Muscle layer of colon (tissue), 2 donors: ENCODE measurements around the gene SLC2A13.
"Not testable (repeated sequence)": the region's sequence is repeated elsewhere in the genome, so short reads cannot be mapped to it uniquely, and the experiment has no call there.

Experiments
- H3K27ac ChIP-seq: one replicate; pipeline ENCODE4 v1.7.0; 2013; ENCODE audit warnings: low read depth, mild to moderate bottlenecking, low read length, moderate library complexity
- H3K27me3 ChIP-seq, 2 donors: one replicate each; pipeline ENCODE4 v1.7.0; 2013; ENCODE audit warnings: low read length in 2 of 2, mild to moderate bottlenecking in 2 of 2; ENCODE audit not compliant: insufficient read depth in 2 of 2, control insufficient read depth in 1 of 2
- H3K36me3 ChIP-seq: one replicate; pipeline ENCODE4 v1.7.0; 2013; ENCODE audit warnings: mild to moderate bottlenecking, low read length; ENCODE audit not compliant: insufficient read depth
- H3K4me1 ChIP-seq: one replicate; pipeline ENCODE4 v1.7.0; 2013; ENCODE audit warnings: mild to moderate bottlenecking, low read length; ENCODE audit not compliant: insufficient read depth
- H3K4me3 ChIP-seq, 2 donors: one replicate each; pipeline ENCODE4 v1.7.0; 2013; ENCODE audit warnings: low read length in 2 of 2, low read depth in 1 of 2, mild to moderate bottlenecking in 1 of 2, moderate library complexity in 1 of 2
- H3K9ac ChIP-seq: one replicate; pipeline ENCODE4 v1.7.0; 2013; ENCODE audit warnings: low read length
- H3K9me3 ChIP-seq: one replicate; pipeline ENCODE4 v1.7.0; 2013; ENCODE audit warnings: mild to moderate bottlenecking, low read length
- donor health status: abdominal sarcoma.
- donor health status: Adenocarcinoma of cecum.

Gene SLC2A13

DNA sequence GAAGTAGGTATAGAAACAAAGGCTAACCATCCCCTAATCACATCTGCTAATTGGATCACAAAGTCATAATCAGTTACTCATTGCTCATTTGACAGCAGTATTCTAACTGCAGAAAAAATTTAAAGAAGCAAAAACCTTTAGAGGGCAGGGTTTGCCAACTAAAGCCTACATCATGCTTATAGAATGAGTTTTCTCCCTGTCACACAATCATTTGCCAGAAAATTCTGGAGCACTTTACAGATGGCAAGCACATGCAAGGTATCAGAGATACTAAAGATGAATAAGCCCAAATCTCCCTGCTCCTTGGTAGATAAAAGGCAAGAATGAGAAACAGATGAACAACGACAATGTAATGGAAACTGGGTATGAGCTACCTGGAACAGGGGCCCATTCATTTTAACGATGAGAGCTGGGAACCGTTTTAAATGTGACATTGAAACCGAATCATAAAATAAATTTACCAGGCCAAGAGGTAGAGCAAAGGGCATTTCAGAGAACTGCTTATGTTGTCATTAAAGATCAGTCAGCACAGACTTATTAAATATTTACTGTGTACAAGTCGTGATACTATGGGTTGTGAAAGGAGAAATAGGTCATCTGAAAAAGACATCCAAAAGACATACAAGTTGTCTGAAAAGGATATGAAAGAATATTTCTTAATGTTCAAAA, 274.9 kb downstream of the SLC2A13 start:
- no peaks in the 10 kb centered on the region for H3K9me3 ChIP-seq

GRCh38 chr12:39830171-39830570, 275.7 kb downstream of the SLC2A13 start:
- no peak overlapping the region for H3K9ac ChIP-seq
- H3K4me3 ChIP-seq = no peak overlapping the region
- no peaks in the 10 kb centered on the region for H3K4me1 ChIP-seq
- H3K36me3 ChIP-seq = no peaks in the 10 kb centered on the region
- H3K27ac ChIP-seq = no peak overlapping the region
- H3K9me3 ChIP-seq = no peaks in the 10 kb centered on the region
- H3K27me3 ChIP-seq = no peaks in the 10 kb centered on the region

More for the DNA sequence above, 274.9 kb downstream of the SLC2A13 start:
- Histone ChIP-seq H3K27me3 (no peaks in the 10 kb centered on the region), H3K9ac (no peak overlapping the region), H3K27ac (no peak overlapping the region), H3K36me3 (no peaks in the 10 kb centered on the region), H3K4me3 (no peak overlapping the region), H3K4me1 (no peaks in the 10 kb centered on the region)

GRCh38 chr12:39824505-39825212, 281.2 kb downstream of the SLC2A13 start:
- Histone ChIP-seq H3K4me1 (no peaks in the 10 kb centered on the region), H3K36me3 (no peaks in the 10 kb centered on the region), H3K27ac (no peak overlapping the region), H3K9me3 (no peaks in the 10 kb centered on the region), H3K4me3 (no peak overlapping the region), H3K27me3 (no peaks in the 10 kb centered on the region), H3K9ac (no peak overlapping the region)

DNA sequence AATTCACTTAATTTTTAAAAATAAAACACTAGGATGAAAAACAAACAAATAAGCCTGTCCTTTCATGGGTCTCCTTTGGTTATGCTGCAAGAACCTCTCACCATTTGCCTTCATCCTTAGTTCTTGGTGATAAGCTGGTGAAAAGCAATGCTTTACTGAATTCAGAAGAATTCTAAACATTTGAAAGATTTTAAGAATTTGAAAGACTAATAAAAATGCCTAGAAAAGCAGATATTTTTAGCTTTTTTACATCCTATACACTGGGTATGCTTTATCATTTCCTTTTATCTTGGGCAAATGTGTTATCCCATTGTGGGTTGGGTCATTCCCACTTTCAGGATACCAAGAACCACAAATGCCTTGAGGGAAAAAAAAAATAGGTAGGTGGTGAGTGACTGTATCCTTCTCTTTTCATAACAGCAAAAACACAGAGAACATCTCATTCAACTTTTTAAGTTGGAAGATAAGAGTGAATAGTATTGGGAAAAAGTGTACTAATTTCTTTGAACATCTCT, 289.2 kb downstream of the SLC2A13 start:
- H3K27me3 ChIP-seq = no peaks in the 10 kb centered on the region
- H3K4me3 ChIP-seq = no peak overlapping the region
- H3K27ac ChIP-seq = no peak overlapping the region
- no peak overlapping the region for H3K9ac ChIP-seq
- H3K36me3 ChIP-seq = no peaks in the 10 kb centered on the region
- H3K9me3 ChIP-seq = no peaks in the 10 kb centered on the region
- no peaks in the 10 kb centered on the region for H3K4me1 ChIP-seq

- Histone ChIP-seq H3K36me3 (no peaks in the 10 kb centered on the region), H3K4me1 (no peaks in the 10 kb centered on the region), H3K27me3 (no peaks in the 10 kb centered on the region), H3K9ac (no peak overlapping the region), H3K9me3 (no peaks in the 10 kb centered on the region), H3K27ac (no peak overlapping the region), H3K4me3 (no peak overlapping the region)
These were observed 290.1 kb downstream of the SLC2A13 start for GRCh38 chr12:39815746-39816145.

GRCh38 chr12:39814626-39815025, 291.3 kb downstream of the SLC2A13 start:
- no peaks in the 10 kb centered on the region for H3K9me3 ChIP-seq
- no peaks in the 10 kb centered on the region for H3K27me3 ChIP-seq
- no peaks in the 10 kb centered on the region for H3K36me3 ChIP-seq
- H3K27ac ChIP-seq = no peak overlapping the region
- no peak overlapping the region for H3K4me3 ChIP-seq
- no peak overlapping the region for H3K9ac ChIP-seq
- H3K4me1 ChIP-seq = no peaks in the 10 kb centered on the region

DNA sequence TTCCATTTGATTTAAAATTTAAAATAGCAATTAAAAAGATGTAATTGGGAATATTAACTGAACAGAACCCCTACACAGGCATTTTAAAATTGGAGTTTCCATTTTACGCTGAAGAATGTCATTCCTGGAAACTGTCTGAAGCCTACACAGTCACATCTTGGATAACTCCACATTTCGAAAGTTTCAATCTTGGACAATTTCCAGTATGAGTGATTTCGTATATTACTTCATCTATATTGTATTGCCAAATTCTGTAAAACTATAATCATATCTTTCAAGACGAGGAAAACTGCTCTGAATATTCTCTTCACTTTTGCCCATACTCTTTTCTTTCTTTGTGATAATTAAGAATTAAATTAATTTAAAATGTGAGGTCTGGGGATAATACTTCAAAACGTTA, 292.1 kb downstream of the SLC2A13 start:
- H3K27me3 ChIP-seq = no peaks in the 10 kb centered on the region
- H3K4me1 ChIP-seq = no peaks in the 10 kb centered on the region
- no peak overlapping the region for H3K4me3 ChIP-seq
- H3K9me3 ChIP-seq = no peaks in the 10 kb centered on the region
- H3K36me3 ChIP-seq = no peaks in the 10 kb centered on the region
- no peak overlapping the region for H3K9ac ChIP-seq
- H3K27ac ChIP-seq = no peak overlapping the region

DNA sequence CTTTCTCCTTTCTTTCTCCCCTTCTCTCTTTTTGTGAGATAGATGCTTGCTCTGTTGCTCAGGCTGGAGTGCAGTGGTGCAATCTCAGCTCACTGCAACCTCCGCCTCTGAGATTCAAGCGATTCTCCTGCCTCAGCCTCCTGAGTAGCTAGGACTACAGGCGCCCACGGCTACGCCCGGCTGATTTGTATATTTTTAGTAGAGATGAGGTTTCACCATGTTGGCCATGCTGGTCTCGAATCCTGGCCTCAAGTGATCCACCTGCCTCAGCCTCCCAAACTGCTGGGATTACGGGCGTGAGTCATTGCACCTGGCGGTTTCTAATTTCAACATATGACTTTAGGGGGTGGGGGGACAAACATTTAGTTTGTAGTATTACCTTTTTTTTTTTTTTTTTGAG, 293.4 kb downstream of the SLC2A13 start:
- H3K36me3 ChIP-seq, H3K27me3 ChIP-seq: not testable (repeated sequence)

GRCh38 chr12:39807043-39807442, 298.8 kb downstream of the SLC2A13 start:
- Histone ChIP-seq H3K27ac (no peak overlapping the region), H3K4me3 (no peak overlapping the region), H3K9me3 (no peaks in the 10 kb centered on the region), H3K4me1 (peaks cover 17% of the 10 kb centered on the region), H3K27me3 (no peaks in the 10 kb centered on the region), H3K36me3 (no peaks in the 10 kb centered on the region), H3K9ac (no peak overlapping the region)

More for the DNA sequence above, 293.4 kb downstream of the SLC2A13 start:
- not testable (repeated sequence) for H3K4me3 ChIP-seq, H3K9ac ChIP-seq, H3K4me1 ChIP-seq, H3K27ac ChIP-seq, H3K9me3 ChIP-seq

DNA sequence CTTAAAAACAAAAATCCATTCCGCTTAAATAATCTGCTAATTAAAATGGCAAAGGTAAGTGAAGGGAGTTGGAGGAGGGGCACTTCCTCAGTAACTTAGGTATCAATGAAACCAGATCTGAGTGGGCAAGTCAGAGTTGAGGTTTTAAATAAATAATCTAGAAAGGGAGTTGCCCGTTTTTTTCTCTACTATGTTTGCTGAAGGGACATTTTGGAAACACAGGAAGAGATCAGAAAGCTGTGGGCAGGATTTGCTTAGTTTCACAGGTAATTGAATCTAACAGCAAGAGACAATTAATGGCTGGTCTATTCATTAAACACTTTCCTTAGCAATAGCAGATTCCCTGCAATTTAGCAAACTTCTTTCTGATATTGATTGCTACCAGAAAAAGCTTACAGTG, 300.2 kb downstream of the SLC2A13 start:
- Histone ChIP-seq H3K9me3 (no peaks in the 10 kb centered on the region), H3K36me3 (no peaks in the 10 kb centered on the region), H3K4me3 (no peak overlapping the region), H3K9ac (no peak overlapping the region), H3K27ac (no peak overlapping the region), H3K27me3 (no peaks in the 10 kb centered on the region), H3K4me1 (peaks cover 17% of the 10 kb centered on the region)

DNA sequence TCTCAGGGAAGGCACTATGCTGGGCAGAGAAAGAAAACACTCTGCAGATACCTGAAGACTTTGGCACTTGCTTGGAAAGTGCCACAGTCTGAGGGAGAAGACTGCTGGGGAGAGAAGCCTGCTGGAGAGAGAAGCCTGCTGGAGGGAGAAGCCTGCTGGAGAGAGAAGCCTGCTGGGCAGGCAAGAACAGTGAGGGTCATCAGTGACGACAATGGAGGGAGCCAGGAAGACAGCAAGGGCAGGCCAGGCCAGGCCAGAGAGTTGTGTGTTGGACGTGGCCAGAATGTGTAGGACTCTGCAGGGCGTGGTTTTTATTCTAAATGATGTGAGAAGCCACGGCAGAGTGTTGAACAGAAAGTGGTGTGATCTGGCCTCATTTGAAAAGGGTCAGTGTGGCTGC, 301.0 kb downstream of the SLC2A13 start:
- Histone ChIP-seq H3K4me1 (peaks cover 17% of the 10 kb centered on the region), H3K36me3 (no peaks in the 10 kb centered on the region), H3K9ac (no peak overlapping the region), H3K9me3 (no peaks in the 10 kb centered on the region), H3K27ac (no peak overlapping the region), H3K4me3 (no peak overlapping the region), H3K27me3 (no peaks in the 10 kb centered on the region)

DNA sequence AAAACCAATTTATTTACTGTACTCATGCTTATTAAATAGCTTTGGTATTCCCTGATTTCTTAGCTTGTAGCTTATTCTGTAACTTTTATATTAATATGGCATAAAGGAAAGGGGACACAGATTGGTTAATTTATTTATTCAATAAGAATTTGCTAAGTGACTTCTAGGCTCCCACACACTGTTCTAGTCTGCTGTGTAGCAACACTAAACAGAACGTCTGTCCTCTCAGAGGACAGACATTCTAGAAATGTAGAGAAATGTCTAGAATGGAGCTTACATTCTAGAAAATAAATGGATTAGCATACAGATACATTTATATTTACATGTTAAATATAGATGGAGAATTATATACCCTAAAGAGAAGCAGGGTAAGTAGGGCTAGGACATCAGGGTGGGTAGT, 301.4 kb downstream of the SLC2A13 start:
- no peaks in the 10 kb centered on the region for H3K27me3 ChIP-seq
- no peak overlapping the region for H3K27ac ChIP-seq
- no peak overlapping the region for H3K9ac ChIP-seq
- no peaks in the 10 kb centered on the region for H3K36me3 ChIP-seq
- H3K4me3 ChIP-seq = no peak overlapping the region
- no peaks in the 10 kb centered on the region for H3K9me3 ChIP-seq
- H3K4me1 ChIP-seq = peaks cover 17% of the 10 kb centered on the region
